HEK293T (cell line): ENCODE data around the gene DHH.
"Not testable (repeated sequence)": the region's sequence is repeated elsewhere in the genome, so short reads cannot be mapped to it uniquely, and the experiment has no call there.

Source experiments
- ARNT ChIP-seq: fragments of 450-650 bp; IDR thresholded peaks from 2 replicates; pipeline ENCODE4 v1.6.1; 2017; ENCODE audit warnings: mild to moderate bottlenecking
- BHLHE40 ChIP-seq: fragments of 450-650 bp; IDR thresholded peaks from 2 replicates; pipeline ENCODE4 v1.6.1; 2016; ENCODE audit warnings: mild to moderate bottlenecking, moderate library complexity, borderline replicate concordance
- FOXA1 ChIP-seq: fragments of 450-650 bp; IDR thresholded peaks from 2 replicates; pipeline ENCODE4 v1.6.1; 2016; ENCODE audit warnings: mild to moderate bottlenecking
- SP1 ChIP-seq: fragments of 450-650 bp; IDR thresholded peaks from 2 replicates; pipeline ENCODE4 v1.6.1; 2017
- SUZ12 ChIP-seq: fragments of 450-650 bp; IDR thresholded peaks from 2 replicates; pipeline ENCODE4 v1.6.1; 2016; ENCODE audit warnings: mild to moderate bottlenecking
- TF ChIP-seq, protein P1 (sequence below): fragments of 450-650 bp; IDR thresholded peaks from 2 replicates; pipeline ENCODE4 v1.6.1; 2016

DNA sequence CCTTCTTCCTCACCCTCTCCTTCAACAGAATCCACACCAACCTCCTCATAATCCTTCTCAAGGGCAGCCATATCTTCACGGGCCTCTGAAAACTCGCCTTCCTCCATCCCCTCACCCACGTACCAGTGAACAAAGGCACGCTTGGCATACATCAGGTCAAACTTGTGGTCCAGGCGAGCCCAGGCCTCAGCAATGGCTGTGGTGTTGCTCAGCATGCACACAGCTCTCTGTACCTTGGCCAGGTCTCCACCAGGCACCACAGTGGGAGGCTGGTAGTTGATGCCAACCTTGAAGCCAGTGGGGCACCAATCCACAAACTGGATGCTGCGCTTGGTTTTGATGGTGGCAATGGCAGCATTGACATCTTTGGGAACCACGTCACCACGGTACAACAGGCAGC, 33.4 kb upstream of the DHH start:
- not testable (repeated sequence) for TF ChIP-seq FOXA1, ARNT, SP1, BHLHE40, SUZ12
- TF ChIP-seq, protein P1, sequence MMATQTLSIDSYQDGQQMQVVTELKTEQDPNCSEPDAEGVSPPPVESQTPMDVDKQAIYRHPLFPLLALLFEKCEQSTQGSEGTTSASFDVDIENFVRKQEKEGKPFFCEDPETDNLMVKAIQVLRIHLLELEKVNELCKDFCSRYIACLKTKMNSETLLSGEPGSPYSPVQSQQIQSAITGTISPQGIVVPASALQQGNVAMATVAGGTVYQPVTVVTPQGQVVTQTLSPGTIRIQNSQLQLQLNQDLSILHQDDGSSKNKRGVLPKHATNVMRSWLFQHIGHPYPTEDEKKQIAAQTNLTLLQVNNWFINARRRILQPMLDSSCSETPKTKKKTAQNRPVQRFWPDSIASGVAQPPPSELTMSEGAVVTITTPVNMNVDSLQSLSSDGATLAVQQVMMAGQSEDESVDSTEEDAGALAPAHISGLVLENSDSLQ: not testable (repeated sequence)
